Effector CD8-positive, alpha-beta T cell (primary cell): ENCODE measurements around the gene ZNF511.

ENCODE experiments used
- DNase-seq: peaks from one replicate; lab custom pipeline; 2025; lab: John Stamatoyannopoulos, UW

Gene ZNF511

GRCh38 chr10:133353988-133354605 is 45.4 kb downstream of the ZNF511 start:
- DNase-seq, result no peak

GRCh38 chr10:133354672-133355240 is 46.0 kb downstream of the ZNF511 start:
- no peak for DNase-seq

- DNase-seq, result no peak
Observed at GRCh38 chr10:133355266-133355665, 46.6 kb downstream of the ZNF511 start.

DNA sequence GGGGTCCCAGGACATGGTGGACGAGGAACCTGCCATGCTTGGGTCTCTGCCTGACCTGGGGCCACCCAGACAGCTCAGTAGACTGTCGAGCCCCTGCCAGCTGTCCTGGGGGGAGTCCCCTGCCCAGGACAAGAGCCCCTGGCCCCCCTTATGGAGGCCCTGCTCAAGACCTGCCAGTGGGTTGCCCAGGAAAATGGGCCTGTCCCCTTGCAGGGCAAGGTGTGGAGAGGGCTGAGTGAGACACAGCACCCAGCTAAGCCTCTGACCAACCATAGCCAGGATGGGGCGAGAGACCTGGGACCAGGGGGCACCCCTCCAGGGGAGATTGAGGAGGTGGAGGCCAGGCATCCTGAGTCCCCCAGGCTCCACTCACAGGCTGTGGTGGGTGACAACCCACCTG is 47.3 kb downstream of the ZNF511 start:
- DNase-seq, result no peak

- DNase-seq, result no peak
Observed at GRCh38 chr10:133356549-133357284, 48.0 kb downstream of the ZNF511 start.

DNA sequence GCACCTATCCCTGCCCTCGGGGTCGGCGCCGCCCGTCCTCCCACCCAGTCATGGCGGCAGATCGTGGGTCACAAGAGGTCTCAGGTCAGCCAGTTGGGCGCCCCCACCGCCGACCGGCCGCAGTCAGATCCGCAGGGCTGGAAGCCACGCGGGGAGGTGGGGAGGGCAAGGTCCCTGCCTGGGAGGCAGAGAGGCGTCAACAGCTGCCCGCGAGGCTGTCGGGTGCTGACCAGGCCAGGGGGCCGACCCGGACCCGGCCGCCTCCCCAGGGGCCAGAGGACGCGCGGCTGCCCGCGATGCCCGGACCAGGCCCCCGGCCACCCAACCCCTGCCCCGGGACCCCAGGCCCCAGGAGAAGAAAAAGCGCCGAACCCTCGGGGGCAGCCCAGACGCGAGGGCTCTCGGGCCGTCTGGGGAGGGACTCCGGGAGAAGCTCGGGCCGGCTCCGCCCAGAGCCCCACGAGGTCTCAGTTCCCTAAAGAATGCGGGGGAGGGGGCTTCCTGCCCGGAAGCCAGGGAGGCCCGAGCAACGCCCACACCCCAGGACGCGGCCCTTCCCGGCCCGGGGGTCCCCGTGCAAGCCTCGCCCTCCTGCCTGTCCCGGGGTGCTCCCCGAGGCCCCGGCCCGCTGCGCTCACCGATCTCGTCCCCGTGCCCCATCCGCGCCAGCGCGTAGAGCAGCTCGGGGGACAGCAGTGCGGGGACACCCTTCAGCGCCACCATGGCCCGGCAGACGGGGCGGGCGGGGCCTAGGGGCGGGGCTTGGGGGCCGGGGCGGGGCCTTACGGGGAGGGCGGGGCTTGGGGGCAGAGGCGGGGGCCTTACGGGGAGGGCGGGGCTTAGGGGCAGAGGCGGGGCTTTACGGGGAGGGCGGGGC is 48.8 kb downstream of the ZNF511 start, which contains the start of gene FUOM:
FUOM (minus strand) TSS at position 735 of the 877 bp plus-strand sequence; CDS start at position 723, 12 bp downstream.
- DNase-seq, result peak; percentile 72

DNA sequence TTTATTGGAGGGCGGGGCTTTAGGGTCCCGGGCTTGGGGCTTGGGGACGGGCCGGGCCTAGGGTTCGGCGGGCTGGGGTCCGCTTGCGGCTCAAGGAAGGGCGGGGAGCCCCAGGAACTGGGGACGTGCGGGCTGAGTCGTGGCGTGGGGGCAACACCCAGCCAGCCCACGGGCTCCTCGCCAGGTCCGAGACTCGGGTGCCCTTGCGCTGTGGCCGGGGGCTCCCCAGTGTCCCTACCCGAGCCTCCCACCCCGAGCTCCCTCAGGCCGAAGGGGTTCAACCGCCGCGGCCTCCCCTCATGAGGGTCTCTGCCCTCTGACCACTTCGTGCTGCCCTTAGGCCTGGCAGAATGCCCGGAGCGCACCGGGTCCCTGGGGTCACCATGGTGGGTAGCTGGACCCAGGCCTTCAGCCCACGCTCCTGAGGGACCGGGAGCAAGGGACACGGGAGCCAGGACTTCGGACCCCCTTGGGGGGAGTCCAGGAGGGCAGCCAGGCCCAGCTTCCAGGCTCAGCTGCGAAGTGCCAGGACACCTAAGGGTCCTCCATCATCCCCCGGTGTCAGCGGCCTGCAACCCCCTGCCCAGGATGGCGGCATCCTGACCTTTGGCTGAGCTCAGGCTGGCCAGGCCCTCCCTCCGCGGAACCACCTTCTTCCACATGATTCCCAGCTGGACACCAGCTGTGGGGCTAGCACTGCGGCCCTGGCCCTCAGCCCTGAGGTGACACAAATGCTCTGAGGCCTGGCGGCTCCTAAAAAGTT is 49.6 kb downstream of the ZNF511 start:
- no peak for DNase-seq

DNA sequence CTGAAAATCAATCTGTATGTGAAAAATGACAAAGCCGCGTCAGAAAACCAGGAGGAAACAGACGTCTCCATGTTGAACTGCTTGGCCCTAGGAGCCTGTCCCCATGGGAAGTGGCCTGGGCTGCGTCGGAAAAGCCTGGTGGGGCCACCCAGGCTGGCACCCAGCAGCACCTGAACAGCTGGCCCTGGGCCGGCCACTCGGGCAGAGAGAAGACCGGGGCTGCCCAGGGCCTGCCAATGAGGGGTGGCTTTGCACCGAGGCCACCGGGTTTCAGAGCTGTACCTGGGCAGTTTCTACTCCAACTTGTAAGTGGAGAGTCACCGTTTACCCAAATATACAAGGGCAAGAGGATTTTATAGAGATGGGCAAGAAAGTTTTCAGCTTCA is 50.2 kb downstream of the ZNF511 start:
- DNase-seq, result no peak

DNA sequence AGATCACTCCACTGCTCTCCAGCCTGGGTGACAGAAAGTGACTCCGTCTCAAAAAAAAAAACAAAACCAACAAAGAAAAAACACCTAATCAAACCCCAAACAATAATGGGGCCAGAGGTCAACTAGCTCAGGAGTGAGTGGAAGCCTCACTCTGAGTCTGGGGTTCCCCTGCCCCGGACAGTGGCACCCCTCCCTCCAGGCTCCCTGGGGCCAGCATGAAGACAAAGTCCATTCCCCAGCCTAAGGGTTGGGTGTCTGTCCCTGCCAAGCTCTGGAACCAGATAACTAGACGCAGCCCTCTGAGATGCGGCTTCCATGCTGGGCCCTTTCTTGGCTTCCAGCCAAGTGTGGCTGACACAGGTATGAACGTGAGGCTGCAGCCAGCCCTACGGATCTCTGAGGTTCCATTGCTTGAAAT is 50.8 kb downstream of the ZNF511 start:
- peak; percentile 10 for DNase-seq

DNA sequence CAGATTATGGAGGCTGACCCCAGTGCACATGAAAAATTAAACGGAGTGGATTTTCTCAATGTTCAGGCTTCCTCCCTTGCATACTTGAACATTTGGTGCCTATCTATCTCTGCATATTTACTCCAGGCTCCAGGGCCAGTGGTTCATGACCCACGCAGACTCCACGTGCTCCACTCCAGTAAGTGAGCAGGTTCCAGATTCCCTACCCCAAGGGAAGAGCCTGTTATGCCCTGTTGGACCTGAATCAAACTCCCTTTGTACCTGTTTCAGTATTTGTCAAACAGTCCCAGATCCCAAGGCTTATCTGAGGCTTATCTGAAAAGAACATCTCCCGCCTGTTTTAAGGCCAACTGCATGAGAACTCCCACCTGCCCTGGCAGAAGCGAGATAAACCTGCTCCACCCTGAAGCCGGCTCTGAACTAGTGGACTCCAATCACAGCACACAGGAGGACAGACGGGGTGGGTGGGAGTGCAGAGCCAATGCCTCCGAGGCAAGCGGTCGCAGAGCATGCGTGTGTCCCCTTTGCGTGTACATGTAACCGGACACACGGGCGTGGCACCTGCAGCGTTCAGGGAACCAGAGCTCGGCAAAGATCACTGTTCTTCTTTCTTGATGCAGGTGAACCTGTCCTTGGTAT is 51.4 kb downstream of the ZNF511 start:
- DNase-seq, result no peak

DNA sequence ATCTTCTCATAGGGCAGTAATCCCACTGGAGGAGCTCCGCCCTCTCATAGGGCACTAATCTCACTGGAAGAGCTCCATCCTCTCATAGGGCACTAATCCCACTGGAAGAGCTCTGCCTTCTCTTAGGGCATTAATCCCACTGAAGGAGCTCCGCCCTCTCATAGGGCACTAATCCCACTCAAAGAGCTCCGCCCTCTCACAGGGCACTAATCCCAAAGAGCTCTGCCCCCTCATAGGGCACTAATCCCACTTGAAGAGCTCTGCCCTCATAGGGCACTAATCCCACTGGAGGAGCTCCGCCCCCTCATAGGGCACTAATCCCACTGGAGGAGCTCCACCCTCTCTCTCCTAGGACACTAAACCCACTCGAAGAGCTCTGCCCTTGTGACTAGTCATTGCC is 52.5 kb downstream of the ZNF511 start:
- no peak for DNase-seq

GRCh38 chr10:133361773-133362441 is 53.2 kb downstream of the ZNF511 start:
- DNase-seq, result no peak
